Subcutaneous abdominal adipose tissue (tissue), 5 donors: ENCODE data around the gene PTTG1IP.

Source experiments
- H3K27ac ChIP-seq: one replicate; pipeline ENCODE4 v1.7.0; 2013; ENCODE audit warnings: low read depth, mild to moderate bottlenecking, inconsistent platforms, low read length, moderate library complexity
- H3K27me3 ChIP-seq, 5 donors: one replicate each; pipeline ENCODE4 v1.7.0; 2013; ENCODE audit warnings: low read length in 5 of 5, inconsistent platforms in 1 of 5; ENCODE audit not compliant: control insufficient read depth in 5 of 5, insufficient read depth in 4 of 5
- H3K36me3 ChIP-seq, 5 donors: one replicate each; pipeline ENCODE4 v1.7.0; 2013; ENCODE audit warnings: low read length in 5 of 5; ENCODE audit not compliant: control insufficient read depth in 5 of 5, insufficient read depth in 5 of 5
- H3K4me1 ChIP-seq, 5 donors: one replicate each; pipeline ENCODE4 v1.7.0; 2013; ENCODE audit warnings: low read length in 5 of 5, mild to moderate bottlenecking in 3 of 5, moderate library complexity in 1 of 5; ENCODE audit not compliant: control insufficient read depth in 5 of 5, insufficient read depth in 5 of 5
- H3K4me3 ChIP-seq, 5 donors: one replicate each; pipeline ENCODE4 v1.7.0; 2013; ENCODE audit warnings: low read length in 5 of 5, low read depth in 1 of 5
- H3K9ac ChIP-seq, 5 donors: one replicate each; pipeline ENCODE4 v1.7.0; 2013; ENCODE audit warnings: low read length in 5 of 5, mild to moderate bottlenecking in 4 of 5, moderate library complexity in 3 of 5
- H3K9me3 ChIP-seq, 5 donors: one replicate each; pipeline ENCODE4 v1.7.0; 2013; ENCODE audit warnings: low read length in 5 of 5; ENCODE audit not compliant: control insufficient read depth in 5 of 5
- donor health status: healthy.
- donor health status: healthy.
- donor health status: healthy.
- donor health status: healthy.
- donor health status: healthy.

The PTTG1IP gene

GRCh38 chr21:44828362-44829056 lies 45.0 kb downstream of the PTTG1IP start:
- H3K36me3 ChIP-seq = no peaks in the 10 kb centered on the region
- peaks cover 12 to 33% (median 29%) of the 10 kb centered on the region in 5 donors for H3K9me3 ChIP-seq
- no peaks in the 10 kb centered on the region for H3K4me1 ChIP-seq
- no peak overlapping the region for H3K27ac ChIP-seq
- no peak overlapping the region for H3K4me3 ChIP-seq
- no peak overlapping the region for H3K9ac ChIP-seq
- H3K27me3 ChIP-seq = no peaks in the 10 kb centered on the region

DNA sequence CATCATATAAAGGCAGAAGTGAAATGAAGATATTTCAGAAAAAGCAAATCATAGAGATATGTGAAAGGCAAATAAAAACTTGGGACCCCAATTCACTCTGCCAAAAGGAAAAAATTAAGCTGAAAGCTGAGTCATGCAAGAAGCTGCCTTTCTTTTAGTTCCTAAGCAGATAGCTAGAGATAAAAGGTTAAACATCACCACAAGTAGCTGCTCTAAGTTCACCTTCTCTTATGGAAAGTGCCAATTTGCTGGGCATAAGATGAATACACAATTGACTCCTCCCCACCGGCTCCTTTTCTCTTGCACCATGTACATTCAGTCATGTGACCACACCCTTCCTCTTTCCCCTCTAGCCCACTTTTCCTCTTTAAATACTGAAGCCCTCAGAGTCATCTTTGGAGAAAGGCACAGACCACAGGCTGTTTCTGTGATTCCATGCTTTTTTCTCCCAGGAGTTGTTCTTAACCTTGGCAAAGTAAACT lies 50.3 kb downstream of the PTTG1IP start:
- Histone ChIP-seq H3K4me3 (no peak overlapping the region), H3K9ac (no peak overlapping the region), H3K27me3 (no peaks in the 10 kb centered on the region), H3K4me1 (peaks cover 0 to 8% (median 4%) of the 10 kb centered on the region in 5 donors), H3K36me3 (no peaks in the 10 kb centered on the region), H3K9me3 (peaks cover 12 to 57% (median 54%) of the 10 kb centered on the region in 5 donors), H3K27ac (no peak overlapping the region)

GRCh38 chr21:44822484-44823178 lies 50.9 kb downstream of the PTTG1IP start:
- Histone ChIP-seq H3K27me3 (no peaks in the 10 kb centered on the region), H3K9me3 (peaks cover 7 to 52% (median 48%) of the 10 kb centered on the region in 5 donors), H3K9ac (no peak overlapping the region), H3K4me1 (peaks cover 0 to 8% (median 4%) of the 10 kb centered on the region in 5 donors), H3K27ac (no peak overlapping the region), H3K4me3 (no peak overlapping the region), H3K36me3 (no peaks in the 10 kb centered on the region)

DNA sequence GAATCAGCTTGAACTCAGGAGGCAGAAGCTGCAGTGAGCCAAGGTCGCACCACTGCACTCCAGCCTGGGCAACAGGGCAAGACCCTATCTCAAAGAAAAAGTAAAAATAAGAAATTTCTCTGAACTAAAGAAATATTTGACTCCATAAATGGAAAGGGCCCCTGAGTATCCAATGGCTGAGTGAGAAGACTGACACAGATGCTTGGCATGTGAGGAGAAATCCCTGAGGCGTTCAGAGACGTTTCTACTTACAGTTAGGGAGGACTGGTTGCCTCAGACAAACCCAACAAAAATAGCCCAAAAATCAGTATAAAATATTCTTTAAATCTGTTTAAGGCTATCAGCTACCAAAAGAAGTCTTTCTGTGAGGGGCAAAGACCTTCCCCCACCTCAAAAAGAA lies 52.6 kb downstream of the PTTG1IP start:
- Histone ChIP-seq H3K27me3 (no peaks in the 10 kb centered on the region), H3K4me3 (no peak overlapping the region), H3K27ac (no peak overlapping the region), H3K9me3 (peaks cover 4 to 44% (median 41%) of the 10 kb centered on the region in 5 donors), H3K36me3 (no peaks in the 10 kb centered on the region), H3K4me1 (peaks cover 0 to 24% (median 19%) of the 10 kb centered on the region in 5 donors), H3K9ac (no peak overlapping the region)

DNA sequence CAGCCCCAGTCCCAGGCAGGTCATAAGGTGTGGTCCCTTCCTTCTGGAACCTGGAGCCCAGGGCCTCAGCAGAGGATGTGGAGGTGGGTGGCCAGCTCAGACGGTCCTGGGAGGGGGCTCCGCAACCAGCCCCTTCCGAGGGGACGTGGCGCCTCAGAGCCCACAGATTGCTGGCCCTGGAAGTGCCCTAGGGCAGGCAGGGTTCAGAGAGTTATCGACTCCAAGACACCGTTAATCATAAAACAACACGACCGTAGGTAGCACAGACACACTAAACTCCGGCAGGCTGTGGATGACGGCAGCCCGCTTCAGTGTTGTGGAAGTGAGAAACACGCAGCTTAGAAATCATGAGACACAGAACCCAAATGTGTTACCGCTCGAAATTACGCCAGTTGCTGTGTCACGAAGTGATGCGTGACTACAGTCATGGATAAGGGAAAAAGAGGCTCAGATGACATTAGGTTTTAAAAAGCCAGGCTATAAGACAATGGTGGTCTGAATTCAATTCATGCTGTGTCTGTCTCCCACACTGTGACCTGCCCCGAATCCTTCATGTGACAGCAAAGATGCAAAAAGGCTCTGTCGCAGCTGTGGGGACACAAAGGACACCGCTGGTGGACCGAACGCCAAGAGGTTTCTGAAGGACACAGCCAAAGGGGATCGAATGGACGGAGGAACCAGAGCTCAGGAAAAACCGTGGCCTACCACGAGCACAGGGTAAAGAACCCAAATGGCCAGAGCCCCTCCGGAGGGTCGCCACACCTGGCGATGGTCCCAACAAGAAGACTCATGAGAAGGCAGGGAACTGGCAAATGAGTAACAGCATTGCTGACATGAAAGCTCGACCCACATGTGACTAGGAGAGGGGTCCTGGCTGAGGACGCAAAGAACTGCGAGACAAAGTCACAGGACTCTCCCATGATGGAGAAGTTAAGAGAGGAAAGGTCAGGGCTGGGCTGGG lies 53.9 kb downstream of the PTTG1IP start:
- no peaks in the 10 kb centered on the region for H3K27me3 ChIP-seq
- no peak overlapping the region for H3K27ac ChIP-seq
- no peak overlapping the region for H3K4me3 ChIP-seq
- H3K4me1 ChIP-seq = peaks cover 0 to 36% (median 28%) of the 10 kb centered on the region in 5 donors
- H3K36me3 ChIP-seq = no peaks in the 10 kb centered on the region
- no peak overlapping the region for H3K9ac ChIP-seq
- H3K9me3 ChIP-seq = peaks cover 4 to 44% (median 41%) of the 10 kb centered on the region in 5 donors

DNA sequence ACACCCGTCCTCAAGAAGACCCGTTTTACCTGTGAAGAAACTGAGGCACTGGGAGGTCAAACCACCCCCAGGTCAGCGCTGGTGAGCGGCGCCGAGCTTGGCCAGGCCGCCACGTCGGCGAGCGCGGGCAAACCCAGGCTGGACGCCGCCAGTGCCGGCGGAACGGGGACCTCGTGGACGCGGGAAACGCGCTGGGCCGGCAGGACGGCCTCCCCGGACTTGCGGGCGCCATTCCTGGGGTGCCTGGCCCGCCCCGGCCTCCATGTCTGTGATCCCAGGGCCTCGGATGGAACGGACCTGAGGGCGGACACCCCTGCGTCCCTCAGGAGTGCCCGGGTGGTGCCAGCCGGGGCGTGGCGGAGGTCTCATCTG lies 54.9 kb downstream of the PTTG1IP start:
- Histone ChIP-seq H3K4me1 (peaks cover 0 to 36% (median 29%) of the 10 kb centered on the region in 5 donors), H3K4me3 (peak overlapping the region in 4 of 5 donors; percentile 54 to 73 (median 64)), H3K9ac (peak overlapping the region in 4 of 5 donors; percentile 73 to 87 (median 75)), H3K36me3 (peaks cover 0 to 4% (median 3%) of the 10 kb centered on the region in 5 donors), H3K27ac (peak overlapping the region; percentile 57), H3K27me3 (no peaks in the 10 kb centered on the region), H3K9me3 (peaks cover 4 to 43% (median 38%) of the 10 kb centered on the region in 5 donors)

GRCh38 chr21:44817914-44818639 lies 55.4 kb downstream of the PTTG1IP start, which contains the start of gene SUMO3:
Gene SUMO3, minus strand, starts transcription at chr21:44818062. Its CDS starts 94 bp downstream, at chr21:44817968.
- peaks cover 4 to 38% (median 32%) of the 10 kb centered on the region in 5 donors for H3K9me3 ChIP-seq
- H3K4me3 ChIP-seq = peak within 1 kb of the TSS in 4 of 5 donors; percentile 64 to 73 (median 69)
- peak within 1 kb of the TSS; percentile 57 for H3K27ac ChIP-seq
- H3K36me3 ChIP-seq = peaks cover 0 to 9% (median 9%) of the 10 kb centered on the region in 5 donors
- peaks cover 0 to 36% (median 33%) of the 10 kb centered on the region in 5 donors for H3K4me1 ChIP-seq
- H3K9ac ChIP-seq = peak within 1 kb of the TSS in 4 of 5 donors; percentile 73 to 87 (median 75)
- no peaks in the 10 kb centered on the region for H3K27me3 ChIP-seq

- Histone ChIP-seq H3K36me3 (peaks cover 0 to 15% (median 15%) of the 10 kb centered on the region in 5 donors), H3K9me3 (peaks cover 0 to 32% (median 27%) of the 10 kb centered on the region in 5 donors), H3K27me3 (no peaks in the 10 kb centered on the region), H3K4me1 (peaks cover 0 to 36% (median 33%) of the 10 kb centered on the region in 5 donors), H3K4me3 (peak overlapping the region in 4 of 5 donors; percentile 64 to 73 (median 69)), H3K27ac (no peak overlapping the region), H3K9ac (peak overlapping the region in 2 of 5 donors; percentile 35 to 71)
Observed at GRCh38 chr21:44817506-44817880, 56.0 kb downstream of the PTTG1IP start.
